Small intestine (tissue), 7 donors: ENCODE data around the gene EPHB3. TPM values are rescaled to one million over a fixed set of nuclear protein-coding genes. Genes with fewer than 3 reads are reported as not detected.

Source experiments
- DNase-seq, 2 donors: peaks; one replicate each; pipeline versions ENCODE4 v3.0.0 to v3.0.0-alpha.2; 2013
- FAIRE-seq: peaks from 2 replicates; lab custom pipeline; 2012; peaks lifted over from hg19 to GRCh38; lab: Jason Lieb, UNC
- H3K27ac ChIP-seq, 3 donors: one replicate each; pipeline ENCODE4 v1.5.1; 2013; ENCODE audit warnings: low read length in 2 of 3, mild to moderate bottlenecking in 2 of 3, control low read depth in 1 of 3, inconsistent platforms in 1 of 3, low read depth in 1 of 3, moderate library complexity in 1 of 3
- H3K27me3 ChIP-seq, 3 donors: one replicate each; pipeline ENCODE4 v1.6.1; 2013; ENCODE audit warnings: low read length in 3 of 3, inconsistent platforms in 1 of 3; ENCODE audit not compliant: control insufficient read depth in 3 of 3, insufficient read depth in 3 of 3
- H3K36me3 ChIP-seq, 3 donors: one replicate each; pipeline ENCODE4 v1.6.1; 2013; ENCODE audit warnings: low read length in 3 of 3, inconsistent platforms in 1 of 3, low read depth in 1 of 3, mild to moderate bottlenecking in 1 of 3, moderate library complexity in 1 of 3; ENCODE audit not compliant: control insufficient read depth in 3 of 3, insufficient read depth in 2 of 3
- H3K4me1 ChIP-seq, 3 donors: one replicate each; pipeline ENCODE4 v1.6.1; 2013; ENCODE audit warnings: low read length in 2 of 3, inconsistent platforms in 1 of 3, low read depth in 1 of 3, mild to moderate bottlenecking in 1 of 3, moderate library complexity in 1 of 3; ENCODE audit not compliant: control insufficient read depth in 3 of 3, insufficient read depth in 2 of 3
- H3K4me3 ChIP-seq, 3 donors: one replicate each; pipeline ENCODE4 v1.5.1; 2013; ENCODE audit warnings: low read length in 3 of 3, control low read depth in 1 of 3, inconsistent platforms in 1 of 3, low read depth in 1 of 3, mild to moderate bottlenecking in 1 of 3, moderate library complexity in 1 of 3
- H3K9me3 ChIP-seq, 2 donors: one replicate each; pipeline ENCODE4 v1.6.1; 2013; ENCODE audit warnings: low read depth in 1 of 2, low read length in 1 of 2; ENCODE audit not compliant: control insufficient read depth in 2 of 2, insufficient read depth in 1 of 2
- WGBS, 3 donors: extraction: QIAGEN DNeasy Blood & Tissue Kit; methylation state at CpG; one replicate each; pipeline ENCODE4 v1.1.7; 2013; 5-methylcytosine and 5-hydroxymethylcytosine counted together
- polyA plus RNA-seq, 4 donors: library from polyadenylated mRNA; stranded (reverse) in 3 of 4; unstranded in 1 of 4; fragments of 200-250 nt in 3 of 4; fragments of 120-200 nt in 1 of 4; gene quantifications; one replicate each; pipeline versions ENCODE4 v1.2.1 to v1.2.3, GENCODE V29; 2013
- donor health status: healthy with polysubstance abuse.
- donor health status: control.
- donor health status: control.
- donor health status: Bipolar disorder and iron deficiency.
- donor health status: healthy.

The EPHB3 gene
- polyA plus RNA-seq, 4 donors: 0.27 to 16.7 (median 8.3) TPM

DNA sequence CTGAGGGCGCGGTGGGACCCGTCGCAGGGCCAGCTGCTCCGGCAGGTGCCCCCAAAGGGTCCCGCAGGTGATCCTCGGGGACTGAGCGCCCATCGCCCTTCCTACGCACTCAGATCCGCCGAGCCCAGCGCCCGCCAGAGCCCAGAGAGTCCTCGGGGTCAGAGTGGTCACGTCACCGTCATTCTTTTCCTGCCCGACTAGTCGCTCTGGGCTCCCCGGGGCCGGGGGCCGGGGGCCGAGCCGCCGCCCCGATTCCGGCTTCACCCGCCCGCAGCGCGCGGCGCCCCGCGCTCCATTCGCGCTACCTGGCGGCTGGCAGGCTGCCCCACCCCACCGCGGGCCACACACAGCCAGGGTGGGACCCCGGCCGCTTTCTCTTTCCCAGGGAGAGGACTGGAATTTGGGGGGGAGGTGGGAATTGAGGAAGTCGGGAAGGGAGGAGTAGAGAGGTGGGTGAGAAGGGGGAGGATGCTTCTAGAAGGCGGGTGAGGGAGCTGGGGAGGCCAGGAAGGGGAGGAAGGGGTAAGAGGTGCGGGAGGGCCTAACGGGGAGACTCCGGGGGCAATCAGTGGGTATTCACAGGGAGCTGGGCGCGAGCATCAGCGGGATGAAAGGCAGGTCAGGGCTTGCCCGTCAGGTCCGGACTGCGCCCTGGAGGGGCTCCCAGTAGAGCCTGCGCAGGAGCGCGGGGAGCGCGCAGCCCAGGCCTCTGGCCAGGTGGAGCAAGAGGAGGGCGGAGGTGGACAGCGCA is 36.1 kb upstream of the EPHB3 start:
- no peak for FAIRE-seq
- no peaks in the 10 kb centered on the region for H3K36me3 ChIP-seq
- H3K27me3 ChIP-seq: peaks cover 3 to 40% (median 14%) of the 10 kb centered on the region in 3 donors
- WGBS, 3 donors: 2 to 5% (median 2%) methylated on average over 57 to 60 of the region's 60 CpGs
- H3K27ac ChIP-seq: peak overlapping the region in 1 of 3 donors; percentile 80
- peaks cover 0 to 6% (median 3%) of the 10 kb centered on the region in 3 donors for H3K4me1 ChIP-seq
- DNase-seq: peak in 1 of 2 donors; percentile 38
- peak overlapping the region; percentile 28 to 42 (median 30) for H3K4me3 ChIP-seq
- H3K9me3 ChIP-seq: no peaks in the 10 kb centered on the region

DNA sequence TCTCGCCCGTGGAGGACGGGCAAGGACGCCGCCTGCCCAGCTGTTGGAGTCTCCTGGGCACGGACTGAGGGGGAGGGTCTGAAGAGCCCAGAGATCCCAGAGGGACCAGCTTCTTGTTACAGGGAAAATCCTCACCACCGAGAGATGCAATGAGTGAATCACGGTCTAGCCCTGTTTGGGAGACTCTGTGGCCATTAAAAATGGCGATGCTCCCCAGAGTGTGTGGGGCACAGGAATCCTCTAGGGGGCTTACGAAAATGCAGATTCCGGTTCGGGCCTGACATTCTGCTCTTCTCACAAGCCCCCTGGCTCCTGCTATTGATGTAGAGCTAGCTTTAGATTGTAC is 35.5 kb upstream of the EPHB3 start:
- H3K36me3 ChIP-seq: no peaks in the 10 kb centered on the region
- H3K27me3 ChIP-seq: peaks cover 3 to 43% (median 17%) of the 10 kb centered on the region in 3 donors
- peaks cover 0 to 6% (median 3%) of the 10 kb centered on the region in 3 donors for H3K4me1 ChIP-seq
- DNase-seq: peak in 1 of 2 donors; percentile 11
- no peak overlapping the region for H3K4me3 ChIP-seq
- no peak overlapping the region for H3K27ac ChIP-seq
- no peak for FAIRE-seq
- WGBS, 3 donors: 14 to 26% (median 22%) methylated on average over 12 of the region's 12 CpGs
- no peaks in the 10 kb centered on the region for H3K9me3 ChIP-seq

DNA sequence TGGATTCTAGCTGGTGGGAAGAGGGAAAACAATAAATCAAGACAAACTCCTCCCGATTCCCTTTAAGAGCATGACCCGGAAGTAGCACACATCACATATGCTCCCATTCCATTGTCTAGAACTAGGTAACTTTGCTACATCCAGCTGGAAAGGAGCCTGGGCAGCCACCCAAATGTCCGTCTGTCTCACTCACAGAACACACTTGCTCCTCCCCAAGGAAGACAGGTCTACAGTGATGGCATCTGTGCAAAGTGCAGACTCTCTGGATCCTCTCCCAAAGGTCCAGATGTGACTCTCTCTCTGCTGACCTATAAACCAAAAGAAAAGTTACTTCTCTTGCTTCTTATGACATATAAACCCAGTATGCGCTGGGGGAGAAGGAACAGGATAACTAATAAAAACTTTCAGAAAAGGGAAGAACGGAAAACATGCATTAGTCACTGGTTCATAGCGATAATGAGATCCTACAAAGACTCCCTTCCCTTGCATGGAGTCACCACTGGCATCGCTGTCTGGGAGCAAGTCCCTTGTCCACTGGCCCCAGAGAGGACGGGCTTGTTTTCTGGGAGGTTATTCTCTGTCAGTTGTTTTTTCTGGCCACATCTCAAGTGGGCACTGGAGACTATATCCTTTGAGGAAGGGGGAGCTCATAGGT is 29.8 kb upstream of the EPHB3 start:
- 52 to 58% (median 53%) methylated on average over 8 of the region's 8 CpGs for WGBS, 3 donors
- peaks cover 0 to 30% (median 5%) of the 10 kb centered on the region in 3 donors for H3K27me3 ChIP-seq
- H3K4me3 ChIP-seq: no peak overlapping the region
- FAIRE-seq: no peak
- no peaks in the 10 kb centered on the region for H3K4me1 ChIP-seq
- no peaks in the 10 kb centered on the region for H3K9me3 ChIP-seq
- DNase-seq: no peak
- H3K36me3 ChIP-seq: no peaks in the 10 kb centered on the region
- no peak overlapping the region for H3K27ac ChIP-seq

DNA sequence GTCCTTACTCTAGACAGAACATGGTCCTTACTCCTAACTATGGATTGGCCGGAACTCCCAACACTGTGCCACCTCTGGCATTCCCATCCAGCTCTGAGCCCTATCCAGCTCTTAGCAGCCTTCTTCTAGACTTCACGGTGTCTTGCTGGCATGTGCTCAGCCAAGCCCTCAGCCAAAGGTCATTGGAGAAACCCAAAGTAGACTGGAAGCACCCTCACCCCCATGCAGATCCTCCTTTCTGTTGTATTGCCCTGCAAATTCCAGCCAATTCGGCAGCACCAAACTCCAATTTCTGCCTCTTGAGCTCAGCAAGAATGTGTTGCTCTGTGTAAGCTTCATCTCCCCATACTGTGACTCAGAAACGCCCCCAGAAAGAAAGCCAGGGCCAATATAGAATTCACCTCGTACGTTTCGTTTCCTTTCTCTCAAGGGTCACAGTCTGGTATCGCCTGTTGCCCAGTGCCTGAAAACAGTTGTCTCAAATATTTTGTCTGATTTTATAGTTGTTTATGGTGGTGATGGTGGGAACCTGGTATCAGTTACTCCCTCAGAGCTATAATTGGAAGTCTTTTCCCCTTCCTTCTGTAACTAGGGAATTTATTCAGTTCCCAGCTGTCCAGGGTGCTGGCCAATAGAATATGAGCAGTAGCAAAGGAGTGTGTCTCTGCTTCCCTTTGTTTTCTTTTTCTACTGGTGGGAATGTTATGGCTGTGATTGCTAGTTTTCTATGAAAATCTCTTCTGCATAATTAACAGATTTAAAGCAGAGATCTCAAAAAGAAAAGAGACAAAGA is 28.4 kb upstream of the EPHB3 start:
- DNase-seq (no peak), FAIRE-seq (no peak)
- H3K27ac ChIP-seq: no peak overlapping the region
- no peaks in the 10 kb centered on the region for H3K36me3 ChIP-seq
- H3K4me3 ChIP-seq: no peak overlapping the region
- WGBS, 3 donors: 73 to 81% (median 81%) methylated on average over 8 of the region's 8 CpGs
- H3K9me3 ChIP-seq: no peaks in the 10 kb centered on the region
- H3K4me1 ChIP-seq: no peaks in the 10 kb centered on the region
- peaks cover 0 to 23% (median 5%) of the 10 kb centered on the region in 3 donors for H3K27me3 ChIP-seq

DNA sequence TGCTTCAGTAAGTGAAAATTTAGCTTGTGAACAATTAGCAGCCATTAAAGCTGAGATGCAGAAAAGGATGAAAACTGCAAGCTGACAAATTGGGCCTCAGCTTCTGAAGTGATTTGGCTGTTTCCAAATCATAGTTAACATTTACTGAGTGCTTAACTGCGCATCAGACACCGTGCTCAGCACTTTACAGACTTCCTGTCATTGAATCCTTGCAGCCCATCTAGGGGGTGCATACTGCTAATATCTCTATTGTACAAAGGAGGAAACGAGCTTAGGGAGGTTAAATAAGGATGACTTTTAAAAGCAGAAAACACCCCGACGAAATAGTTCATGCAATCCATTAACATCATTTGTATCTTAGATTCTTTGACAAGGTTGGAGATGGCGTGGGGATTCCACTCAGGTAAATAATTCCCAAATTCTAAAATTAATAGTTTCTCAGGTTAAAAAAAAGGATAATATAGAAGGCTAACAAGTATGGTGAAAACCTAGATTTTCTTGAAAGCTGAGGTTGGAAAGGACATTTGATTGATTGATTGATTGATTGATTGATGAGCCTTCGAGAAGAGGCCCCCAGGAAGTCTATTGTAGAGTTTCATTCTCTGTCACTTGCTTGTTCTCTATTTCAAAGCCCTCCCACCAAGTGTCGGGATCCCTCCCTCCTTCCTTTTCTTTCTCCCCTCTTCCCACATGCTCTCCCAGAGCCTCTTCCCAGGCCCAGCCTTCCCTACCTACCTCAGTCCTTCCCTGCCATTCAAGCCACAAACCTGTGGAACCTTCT is 23.5 kb upstream of the EPHB3 start:
- FAIRE-seq (no peak), DNase-seq (no peak)
- Histone ChIP-seq H3K9me3 (no peaks in the 10 kb centered on the region), H3K27ac (no peak overlapping the region), H3K27me3 (peaks cover 0 to 22% (median 3%) of the 10 kb centered on the region in 3 donors), H3K4me3 (no peak overlapping the region), H3K36me3 (no peaks in the 10 kb centered on the region), H3K4me1 (no peaks in the 10 kb centered on the region)
- 53 to 79% (median 65%) methylated on average over 8 of the region's 8 CpGs for WGBS, 3 donors

DNA sequence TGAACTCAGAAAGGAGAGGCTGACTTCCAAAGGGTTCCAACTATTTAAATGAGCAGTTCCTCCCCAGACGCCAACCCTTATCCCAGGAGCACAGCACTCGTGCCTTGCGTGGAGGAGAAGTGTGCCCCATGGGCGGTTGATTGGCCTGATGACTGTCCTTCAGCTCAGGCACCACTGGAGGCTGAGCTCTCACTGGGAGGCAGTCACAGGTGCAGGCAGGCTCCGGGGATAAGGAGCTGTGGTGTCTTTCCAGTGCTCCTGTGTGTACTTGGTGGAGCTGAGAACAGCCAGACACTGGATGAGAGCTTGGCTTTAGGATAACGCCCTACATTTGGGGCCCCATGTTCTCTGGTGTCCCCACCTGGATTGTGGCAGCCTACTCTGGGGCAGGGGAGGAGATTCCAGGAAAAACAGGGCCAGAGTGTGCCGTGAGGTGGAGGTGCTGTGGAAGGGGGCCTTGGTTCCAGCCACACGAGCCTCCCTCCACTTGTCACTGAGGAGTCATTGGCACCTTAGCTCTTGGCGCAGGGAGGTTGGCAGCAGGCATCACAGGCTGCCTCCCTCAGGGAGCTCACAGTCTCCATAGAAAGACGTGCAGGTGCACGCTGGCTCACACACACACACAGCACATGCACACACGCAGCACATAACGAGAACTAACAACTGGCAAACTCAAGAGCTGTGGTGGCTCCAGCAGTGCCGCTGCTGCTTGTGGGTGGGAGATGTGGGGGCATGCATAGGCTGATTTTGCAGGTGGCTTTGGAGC is 22.7 kb upstream of the EPHB3 start:
- no peak overlapping the region for H3K27ac ChIP-seq
- H3K9me3 ChIP-seq: no peaks in the 10 kb centered on the region
- H3K27me3 ChIP-seq: peaks cover 0 to 28% (median 7%) of the 10 kb centered on the region in 3 donors
- FAIRE-seq (no peak), DNase-seq (no peak)
- H3K36me3 ChIP-seq: no peaks in the 10 kb centered on the region
- H3K4me1 ChIP-seq: peaks cover 0 to under 1% (median 0%) of the 10 kb centered on the region in 3 donors
- WGBS, 3 donors: 72 to 85% (median 82%) methylated on average over 13 to 14 of the region's 14 CpGs
- no peak overlapping the region for H3K4me3 ChIP-seq

DNA sequence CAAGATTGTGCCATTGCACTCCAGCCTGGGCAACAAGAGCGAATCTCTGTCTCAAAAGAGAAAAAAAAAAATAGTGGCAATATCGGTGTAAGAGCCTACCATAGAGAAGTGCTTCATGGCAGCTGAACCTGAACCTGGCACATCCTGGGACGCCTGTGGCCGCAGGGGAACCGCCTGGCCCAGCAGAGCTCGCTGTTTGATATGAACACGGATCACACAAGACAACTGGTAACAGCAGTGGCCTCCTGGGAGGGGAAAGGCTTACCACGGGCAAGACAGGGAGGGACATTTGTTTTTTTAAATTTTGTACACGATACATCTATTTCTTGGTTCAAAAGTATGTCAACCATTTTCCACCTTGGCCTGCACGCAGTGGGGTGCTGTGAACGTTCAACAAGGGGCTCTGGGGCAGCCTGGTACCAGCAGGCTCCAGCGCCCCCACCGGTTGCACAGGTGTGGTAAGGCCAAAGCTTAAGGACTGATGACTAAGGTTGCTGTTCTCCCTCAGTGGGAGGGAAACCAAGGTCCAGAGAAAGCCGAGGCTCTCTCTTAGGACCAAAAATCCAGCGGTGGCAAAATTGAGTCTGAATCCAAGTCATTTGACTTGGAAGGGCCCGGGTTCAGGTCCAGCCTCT is 21.7 kb upstream of the EPHB3 start:
- WGBS, 3 donors: 77 to 86% (median 82%) methylated on average over 16 of the region's 16 CpGs
- Histone ChIP-seq H3K27ac (no peak overlapping the region), H3K36me3 (no peaks in the 10 kb centered on the region), H3K4me1 (peaks cover 0 to 5% (median 0%) of the 10 kb centered on the region in 3 donors), H3K9me3 (no peaks in the 10 kb centered on the region), H3K4me3 (no peak overlapping the region), H3K27me3 (peaks cover 0 to 28% (median 7%) of the 10 kb centered on the region in 3 donors)
- FAIRE-seq (no peak), DNase-seq (no peak)
